ENCODE data around the gene HOXD10. TPM values are rescaled to one million over a fixed set of nuclear protein-coding genes. Genes with fewer than 3 reads are reported as not detected.

The HOXD10 gene
- total and polyA plus RNA-seq, 2 of the 13 experiments (the other 11 are each of a cell fraction or from before 2014, with no cell fraction given): not detected

GRCh38 chr2:176088048-176088936 is 28.3 kb upstream of the HOXD10 start (continued):
- TF ChIP-seq RXRB (CRISPR knock-in tag; IDR thresholded peaks at IDR 0.05; ENCODE audit: borderline replicate concordance): peak; percentile 56; the same call in 1 of the 2 replicates
- TF ChIP-seq ZNF430 (CRISPR knock-in tag; IDR thresholded peaks at IDR 0.05): 0 out of 2 replicates have a peak, but pooled peaks have one; percentile 66
- TF ChIP-seq STAT5B (CRISPR knock-in tag; IDR thresholded peaks at IDR 0.05): no peak; the same call in 1 of the 2 replicates
- TF ChIP-seq FOXA1 (IDR thresholded peaks at IDR 0.05): no peak
- TF ChIP-seq FOXA1 (CRISPR knock-in tag; IDR thresholded peaks at IDR 0.05): no peak
- TF ChIP-seq PLRG1 (conservative IDR thresholded peaks at IDR 0.05): no peak
- no peak for TF ChIP-seq TCF12 (IDR thresholded peaks at IDR 0.05)
- no peak for TF ChIP-seq TCF12 (CRISPR knock-in tag; IDR thresholded peaks at IDR 0.05)
- 0 out of 2 replicates have a peak, but pooled peaks have one; percentile 17 for TF ChIP-seq TAF1 (CRISPR knock-in tag; IDR thresholded peaks at IDR 0.05)
- TF ChIP-seq SRF (IDR thresholded peaks at IDR 0.05; ENCODE audit: low read depth, low read length): no peak
- TF ChIP-seq JUN (CRISPR knock-in tag; IDR thresholded peaks at IDR 0.05): no peak
- TF ChIP-seq FOXP1 (IDR thresholded peaks at IDR 0.05): no peak
- no peak for TF ChIP-seq FOXP1 (CRISPR knock-in tag; IDR thresholded peaks at IDR 0.05)
- TF ChIP-seq ZBTB4 (CRISPR knock-in tag; IDR thresholded peaks at IDR 0.05; ENCODE audit: borderline replicate concordance): no peak
- peak; percentile 58; the same call in 1 of the 2 replicates for TF ChIP-seq RXRA (CRISPR knock-in tag; IDR thresholded peaks at IDR 0.05)
- TF ChIP-seq BCLAF1 (IDR thresholded peaks at IDR 0.05): no peak
- no peak for TF ChIP-seq ETS1 (CRISPR knock-in tag; IDR thresholded peaks at IDR 0.05)
- no peak for TF ChIP-seq ZNF616 (CRISPR knock-in tag; IDR thresholded peaks at IDR 0.05; ENCODE audit: low read depth)
- TF ChIP-seq ZNF552 (CRISPR knock-in tag; IDR thresholded peaks at IDR 0.05; ENCODE audit: borderline replicate concordance): no peak
- TF ChIP-seq STAG1 (CRISPR knock-in tag; IDR thresholded peaks at IDR 0.05): peak; percentile 95
- no peak for TF ChIP-seq ZNF691 (CRISPR knock-in tag; IDR thresholded peaks at IDR 0.05; ENCODE audit: borderline replicate concordance, low read depth)

All from HepG2 (cell line).